22Rv1 (cell line): ENCODE results near the gene POLR3A.
"Not testable (repeated sequence)": the region's sequence is repeated elsewhere in the genome, so short reads cannot be mapped to it uniquely, and the experiment has no call there.

Experiments used
- H3K27ac ChIP-seq: fragments of 450-650 bp; 2 replicates; pipeline ENCODE4 v1.5.1; 2017
- CTCF ChIP-seq: fragments of 450-650 bp; IDR thresholded peaks from 2 replicates; pipeline ENCODE4 v1.5.1; 2017; ENCODE audit warnings: mild to moderate bottlenecking
- ZFX ChIP-seq: fragments of 450-650 bp; IDR thresholded peaks from 2 replicates; pipeline ENCODE4 v1.6.1; 2017; ENCODE audit warnings: antibody characterized with exemption, borderline replicate concordance

Gene POLR3A

GRCh38 chr10:78000956-78001472 lies 28.3 kb downstream of the POLR3A start:
- TF ChIP-seq ZFX (no peak), CTCF (no peak)
- no peak overlapping the region for H3K27ac ChIP-seq

GRCh38 chr10:78000206-78000605 lies 29.1 kb downstream of the POLR3A start:
- no peak overlapping the region for H3K27ac ChIP-seq
- no peak for TF ChIP-seq CTCF
- TF ChIP-seq ZFX = no peak

GRCh38 chr10:77998780-77999179 lies 30.5 kb downstream of the POLR3A start:
- H3K27ac ChIP-seq = not testable (repeated sequence)

- TF ChIP-seq ZFX (no peak), CTCF (no peak)
These were observed 35.7 kb downstream of the POLR3A start for GRCh38 chr10:77993620-77994019.

GRCh38 chr10:77989081-77989724 lies 40.1 kb downstream of the POLR3A start:
- H3K27ac ChIP-seq = no peak overlapping the region
- TF ChIP-seq ZFX = no peak
- no peak for TF ChIP-seq CTCF

More at GRCh38 chr10:77993620-77994019, 35.7 kb downstream of the POLR3A start:
- H3K27ac ChIP-seq = no peak overlapping the region

- TF ChIP-seq ZFX = no peak
- TF ChIP-seq CTCF = no peak
- no peak overlapping the region for H3K27ac ChIP-seq
These were observed 41.6 kb downstream of the POLR3A start for GRCh38 chr10:77987671-77988255.

GRCh38 chr10:77984986-77985385 lies 44.3 kb downstream of the POLR3A start:
- TF ChIP-seq ZFX (no peak), CTCF (no peak)
- H3K27ac ChIP-seq = no peak overlapping the region
